GM10266 (cell line): Measurements from ENCODE around the gene TSPOAP1.

Experiments
- DNase-seq: peaks from one replicate; pipeline ENCODE4 v3.0.0; 2012; ENCODE audit errors: extremely low spot score
- CTCF ChIP-seq: IDR thresholded peaks from 2 replicates; pipeline ENCODE4 v1.5.1; 2012; ENCODE audit warnings: mild to moderate bottlenecking, low read depth; ENCODE audit not compliant: control insufficient read depth, insufficient read depth; ENCODE audit errors: missing control alignments

The TSPOAP1 gene

GRCh38 chr17:58254803-58255202, 73.8 kb downstream of the TSPOAP1 start:
- TF ChIP-seq CTCF, result no peak
- DNase-seq, result no peak

- no peak for TF ChIP-seq CTCF
- DNase-seq, result no peak
These were observed 75.5 kb downstream of the TSPOAP1 start for GRCh38 chr17:58253082-58253481.

GRCh38 chr17:58252141-58252540, 76.5 kb downstream of the TSPOAP1 start:
- no peak for DNase-seq
- TF ChIP-seq CTCF, result no peak
